ENCODE data around the gene PITPNB.

The PITPNB gene

GRCh38 chr22:27823221-27823620, 95.8 kb downstream of the PITPNB start:
- no peaks in the 10 kb centered on the region for H3K27me3 ChIP-seq (ENCODE audit: insufficient read depth, low read depth)

GRCh38 chr22:27820896-27821866, 97.9 kb downstream of the PITPNB start:
- H3K4me3 ChIP-seq (IDR thresholded peaks at IDR 0.05; ENCODE audit: insufficient read depth, low read depth, low read length), result no peak overlapping the region
- H3K4me2 ChIP-seq, result no peak overlapping the region
- H3K36me3 ChIP-seq (ENCODE audit: insufficient read depth), result no peaks in the 10 kb centered on the region
- no peak overlapping the region for H3K27ac ChIP-seq
- no peaks in the 10 kb centered on the region for H4K20me1 ChIP-seq (ENCODE audit: insufficient read depth)
- no peaks in the 10 kb centered on the region for H3K4me1 ChIP-seq (ENCODE audit: low read depth, poor library complexity, severe bottlenecking)
- no peaks in the 10 kb centered on the region for H3K27me3 ChIP-seq (ENCODE audit: insufficient read depth, low read depth)
- H3K9ac ChIP-seq, result no peak overlapping the region
- TF ChIP-seq, protein P1, sequence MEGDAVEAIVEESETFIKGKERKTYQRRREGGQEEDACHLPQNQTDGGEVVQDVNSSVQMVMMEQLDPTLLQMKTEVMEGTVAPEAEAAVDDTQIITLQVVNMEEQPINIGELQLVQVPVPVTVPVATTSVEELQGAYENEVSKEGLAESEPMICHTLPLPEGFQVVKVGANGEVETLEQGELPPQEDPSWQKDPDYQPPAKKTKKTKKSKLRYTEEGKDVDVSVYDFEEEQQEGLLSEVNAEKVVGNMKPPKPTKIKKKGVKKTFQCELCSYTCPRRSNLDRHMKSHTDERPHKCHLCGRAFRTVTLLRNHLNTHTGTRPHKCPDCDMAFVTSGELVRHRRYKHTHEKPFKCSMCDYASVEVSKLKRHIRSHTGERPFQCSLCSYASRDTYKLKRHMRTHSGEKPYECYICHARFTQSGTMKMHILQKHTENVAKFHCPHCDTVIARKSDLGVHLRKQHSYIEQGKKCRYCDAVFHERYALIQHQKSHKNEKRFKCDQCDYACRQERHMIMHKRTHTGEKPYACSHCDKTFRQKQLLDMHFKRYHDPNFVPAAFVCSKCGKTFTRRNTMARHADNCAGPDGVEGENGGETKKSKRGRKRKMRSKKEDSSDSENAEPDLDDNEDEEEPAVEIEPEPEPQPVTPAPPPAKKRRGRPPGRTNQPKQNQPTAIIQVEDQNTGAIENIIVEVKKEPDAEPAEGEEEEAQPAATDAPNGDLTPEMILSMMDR (conservative IDR thresholded peaks at IDR 0.05; ENCODE audit: low read depth, low read length), result no peak
- H3K79me2 ChIP-seq (ENCODE audit: insufficient read depth, low read depth), result no peaks in the 10 kb centered on the region
- H2AFZ ChIP-seq (ENCODE audit: low read depth), result no peak overlapping the region

More at GRCh38 chr22:27823221-27823620, 95.8 kb downstream of the PITPNB start:
- Histone ChIP-seq H3K79me2 (ENCODE audit: insufficient read depth, low read depth) (no peaks in the 10 kb centered on the region), H4K20me1 (ENCODE audit: insufficient read depth) (no peaks in the 10 kb centered on the region), H3K4me1 (ENCODE audit: low read depth, poor library complexity, severe bottlenecking) (no peaks in the 10 kb centered on the region), H3K27ac (no peak overlapping the region), H3K36me3 (ENCODE audit: insufficient read depth) (no peaks in the 10 kb centered on the region), H2AFZ (ENCODE audit: low read depth) (no peak overlapping the region), H3K9ac (no peak overlapping the region), H3K4me2 (no peak overlapping the region), H3K4me3 (IDR thresholded peaks at IDR 0.05; ENCODE audit: insufficient read depth, low read depth, low read length) (no peak overlapping the region)
- TF ChIP-seq, protein P1 (conservative IDR thresholded peaks at IDR 0.05; ENCODE audit: low read depth, low read length), result no peak

- H3K4me2 ChIP-seq, result no peak overlapping the region
- no peaks in the 10 kb centered on the region for H3K36me3 ChIP-seq (ENCODE audit: insufficient read depth)
- H4K20me1 ChIP-seq (ENCODE audit: insufficient read depth), result no peaks in the 10 kb centered on the region
- no peak overlapping the region for H2AFZ ChIP-seq (ENCODE audit: low read depth)
- H3K9ac ChIP-seq, result no peak overlapping the region
- H3K27me3 ChIP-seq (ENCODE audit: insufficient read depth, low read depth), result no peaks in the 10 kb centered on the region
- TF ChIP-seq, protein P1 (conservative IDR thresholded peaks at IDR 0.05; ENCODE audit: low read depth, low read length), result no peak
- H3K27ac ChIP-seq, result no peak overlapping the region
- H3K4me3 ChIP-seq (IDR thresholded peaks at IDR 0.05; ENCODE audit: insufficient read depth, low read depth, low read length), result no peak overlapping the region
- H3K4me1 ChIP-seq (ENCODE audit: low read depth, poor library complexity, severe bottlenecking), result no peaks in the 10 kb centered on the region
- no peaks in the 10 kb centered on the region for H3K79me2 ChIP-seq (ENCODE audit: insufficient read depth, low read depth)
These were observed 102.5 kb downstream of the PITPNB start for GRCh38 chr22:27816552-27816951.

DNA sequence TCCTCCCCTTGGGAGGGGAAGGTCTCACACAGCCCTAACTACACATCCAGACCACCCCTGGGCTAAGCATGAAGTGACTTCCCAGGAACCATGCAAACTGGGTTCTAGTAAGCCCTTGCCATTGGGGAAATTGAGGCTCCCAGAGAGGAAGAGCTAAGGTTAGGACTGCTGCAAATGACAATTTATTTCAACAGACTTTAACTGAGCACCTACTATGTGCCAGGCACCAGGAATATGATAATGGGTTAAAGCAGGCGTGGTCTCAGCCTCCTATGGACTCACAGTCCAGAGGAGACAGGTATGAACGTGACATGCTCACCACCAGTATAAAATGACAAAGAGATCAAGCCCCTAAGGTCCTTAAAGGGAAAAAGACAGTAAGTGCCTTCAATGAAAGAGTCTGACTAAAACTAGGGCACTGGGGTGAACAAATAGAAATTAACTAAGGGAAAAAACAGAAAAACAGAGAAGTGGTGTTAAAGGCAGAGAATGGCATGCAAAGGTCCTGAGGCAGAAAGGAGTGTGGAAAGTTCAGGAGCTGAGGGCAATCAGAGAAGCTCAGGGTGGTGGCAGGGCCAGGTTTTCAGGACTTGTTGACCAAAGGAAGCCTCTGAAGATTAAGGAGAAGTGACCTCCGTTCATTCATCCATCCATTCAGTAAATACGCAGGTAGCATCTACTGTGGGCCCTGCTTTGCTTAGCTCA, 103.1 kb downstream of the PITPNB start:
- no peaks in the 10 kb centered on the region for H4K20me1 ChIP-seq (ENCODE audit: insufficient read depth)
- no peaks in the 10 kb centered on the region for H3K36me3 ChIP-seq (ENCODE audit: insufficient read depth)
- no peaks in the 10 kb centered on the region for H3K27me3 ChIP-seq (ENCODE audit: insufficient read depth, low read depth)
- no peaks in the 10 kb centered on the region for H3K4me1 ChIP-seq (ENCODE audit: low read depth, poor library complexity, severe bottlenecking)
- no peak overlapping the region for H3K27ac ChIP-seq
- no peak overlapping the region for H3K4me2 ChIP-seq
- no peak overlapping the region for H2AFZ ChIP-seq (ENCODE audit: low read depth)
- no peak overlapping the region for H3K9ac ChIP-seq
- H3K79me2 ChIP-seq (ENCODE audit: insufficient read depth, low read depth), result no peaks in the 10 kb centered on the region
- H3K4me3 ChIP-seq (IDR thresholded peaks at IDR 0.05; ENCODE audit: insufficient read depth, low read depth, low read length), result no peak overlapping the region
- TF ChIP-seq, protein P1 (conservative IDR thresholded peaks at IDR 0.05; ENCODE audit: low read depth, low read length), result no peak

Measured in KMS-11 (cell line).